GM18519 (cell line): ENCODE results near the gene MYL3.

Experiments
- ATAC-seq: cut with Tn5 transposase; IDR thresholded peaks from one replicate; pipeline ENCODE4 v1.9.1; 2021; ENCODE audit warnings: mild to moderate bottlenecking, moderate library complexity; ENCODE audit not compliant: unreplicated experiment, low FRiP score

Gene MYL3

DNA sequence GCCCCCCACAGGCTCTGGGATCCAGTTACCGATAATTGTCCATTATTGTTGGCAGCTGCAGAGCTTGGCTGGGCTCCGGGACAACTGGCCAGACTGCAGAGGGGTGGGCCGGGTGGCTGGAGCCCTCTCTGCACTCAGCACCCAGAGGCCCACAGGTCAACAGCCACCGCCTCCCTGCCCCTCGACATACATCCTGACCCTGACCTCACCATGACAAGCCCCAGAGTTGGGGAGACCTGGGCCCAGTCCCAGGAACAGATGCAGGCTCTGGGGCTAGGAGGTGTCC lies 36.7 kb upstream of the MYL3 start:
- ATAC-seq: no peak

DNA sequence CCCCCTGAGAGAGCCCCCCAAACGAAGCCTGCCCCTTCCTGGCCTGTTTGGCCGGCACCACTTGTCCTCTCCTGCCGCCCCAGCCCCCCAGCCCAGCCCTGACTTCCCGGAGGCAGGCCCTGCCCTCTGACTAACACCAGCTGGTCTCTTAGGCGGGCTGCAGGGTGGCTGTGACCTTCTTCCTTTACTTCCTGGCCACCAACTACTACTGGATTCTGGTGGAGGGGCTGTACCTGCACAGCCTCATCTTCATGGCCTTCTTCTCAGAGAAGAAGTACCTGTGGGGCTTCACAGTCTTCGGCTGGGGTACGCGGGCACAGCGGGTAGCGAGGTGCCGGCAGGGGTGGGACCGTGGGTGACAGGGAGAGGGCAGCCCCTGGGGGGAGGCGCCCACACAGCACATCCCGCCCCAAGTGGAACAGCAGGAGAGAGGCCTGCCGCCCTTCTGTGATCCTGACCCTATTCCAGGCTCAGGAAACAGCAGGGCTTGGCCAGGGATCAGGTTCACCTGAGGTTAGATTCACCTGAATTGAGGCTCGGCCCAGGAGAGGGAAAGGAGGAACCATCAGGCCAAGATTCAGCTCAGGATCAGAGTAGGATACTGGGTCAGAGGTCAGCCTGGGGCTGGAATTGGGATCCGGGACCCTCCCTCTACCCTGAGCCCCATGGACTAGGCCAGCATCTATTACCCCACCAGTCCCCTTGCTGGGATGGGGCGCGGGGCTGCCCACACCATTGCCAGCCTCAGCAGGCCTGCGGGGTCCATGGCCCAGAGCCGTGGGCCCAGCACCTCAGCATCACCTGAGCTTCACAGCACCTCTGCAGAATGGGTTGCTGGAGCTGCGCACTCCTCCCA lies 36.1 kb upstream of the MYL3 start:
- ATAC-seq: no peak

DNA sequence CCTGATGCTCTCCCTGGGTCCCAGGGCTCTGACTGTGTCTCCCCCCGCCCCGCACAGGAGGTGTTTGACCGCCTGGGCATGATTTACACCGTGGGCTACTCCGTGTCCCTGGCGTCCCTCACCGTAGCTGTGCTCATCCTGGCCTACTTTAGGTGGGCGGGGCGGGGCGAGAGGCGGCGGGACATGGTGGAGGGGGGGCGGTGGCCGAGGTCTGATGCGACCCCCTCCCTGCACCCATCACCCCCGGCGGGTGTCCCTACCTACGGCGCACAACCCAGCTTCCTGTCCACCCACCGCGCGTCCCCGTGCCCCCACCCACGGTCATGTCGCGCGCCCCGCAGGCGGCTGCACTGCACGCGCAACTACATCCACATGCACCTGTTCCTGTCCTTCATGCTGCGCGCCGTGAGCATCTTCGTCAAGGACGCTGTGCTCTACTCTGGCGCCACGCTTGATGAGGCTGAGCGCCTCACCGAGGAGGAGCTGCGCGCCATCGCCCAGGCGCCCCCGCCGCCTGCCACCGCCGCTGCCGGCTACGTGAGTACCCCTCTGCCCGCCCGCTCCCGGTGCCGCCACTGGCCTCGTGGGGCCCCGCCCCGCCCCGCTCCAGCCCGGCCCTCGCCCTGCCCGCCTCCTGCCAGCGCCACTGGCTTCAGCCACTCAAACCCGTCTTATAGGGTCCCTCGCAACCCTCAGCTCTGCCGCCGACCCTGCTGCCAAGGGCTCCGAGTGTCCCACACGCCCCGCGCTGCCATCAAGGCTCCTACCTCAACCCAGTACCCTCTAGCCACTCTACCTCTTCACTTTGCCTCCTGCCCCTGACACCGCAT lies 35.3 kb upstream of the MYL3 start:
- no peak for ATAC-seq

DNA sequence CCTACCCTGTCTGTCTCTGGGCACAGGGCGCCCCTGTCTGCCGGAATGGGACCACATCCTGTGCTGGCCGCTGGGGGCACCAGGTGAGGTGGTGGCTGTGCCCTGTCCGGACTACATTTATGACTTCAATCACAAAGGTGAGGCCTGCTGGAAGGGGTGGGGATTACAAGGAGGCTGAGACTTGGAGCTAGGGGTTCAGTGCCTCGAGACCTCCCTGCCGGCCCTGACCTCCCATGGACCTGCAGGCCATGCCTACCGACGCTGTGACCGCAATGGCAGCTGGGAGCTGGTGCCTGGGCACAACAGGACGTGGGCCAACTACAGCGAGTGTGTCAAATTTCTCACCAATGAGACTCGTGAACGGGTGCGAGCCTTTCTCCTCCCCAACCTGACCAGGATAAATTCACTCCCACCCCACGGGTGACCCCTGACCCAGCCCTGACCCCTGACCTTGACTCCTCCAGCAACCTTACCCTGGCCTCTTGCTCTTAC lies 34.6 kb upstream of the MYL3 start:
- ATAC-seq: no peak

DNA sequence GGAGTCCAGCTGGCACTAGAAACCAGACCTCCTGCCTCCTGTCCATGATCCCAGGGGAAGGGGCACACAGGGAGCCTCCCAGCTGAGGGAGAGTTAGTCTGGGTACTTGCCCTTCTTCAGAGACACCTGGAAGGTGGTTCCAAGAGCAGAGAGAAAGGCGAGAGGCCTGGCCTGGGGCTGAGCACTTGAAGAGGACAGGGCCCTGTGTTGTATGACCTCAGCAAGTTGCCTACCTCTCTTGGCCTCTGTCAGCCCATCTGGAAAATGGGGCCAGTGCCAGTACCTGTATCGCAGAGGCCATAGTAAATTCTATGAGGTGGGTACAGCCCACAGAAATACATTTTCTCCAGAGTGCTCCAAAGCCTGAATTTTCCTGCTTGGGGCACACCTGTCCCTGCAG lies 33.8 kb upstream of the MYL3 start:
- no peak for ATAC-seq

DNA sequence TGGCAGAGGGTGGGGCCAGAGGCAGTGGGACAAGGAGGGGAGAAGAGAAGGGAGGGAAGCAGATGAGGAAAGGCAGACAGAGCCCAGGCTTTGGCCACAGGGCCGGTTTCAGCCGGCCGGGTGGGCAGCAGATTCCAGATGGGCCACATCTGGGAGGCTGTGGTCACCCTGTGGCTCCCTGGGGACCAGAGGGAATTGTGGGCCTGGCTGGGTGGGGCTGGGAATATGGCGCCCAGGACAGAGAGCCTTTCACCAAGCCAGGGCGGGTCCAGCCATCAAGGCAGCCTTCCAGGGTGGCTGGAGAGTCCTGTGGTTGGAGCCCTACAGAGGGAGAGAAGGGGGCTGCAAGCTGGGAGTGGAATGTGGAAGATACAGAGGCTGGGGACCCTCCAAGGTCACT lies 33.1 kb upstream of the MYL3 start:
- no peak for ATAC-seq

DNA sequence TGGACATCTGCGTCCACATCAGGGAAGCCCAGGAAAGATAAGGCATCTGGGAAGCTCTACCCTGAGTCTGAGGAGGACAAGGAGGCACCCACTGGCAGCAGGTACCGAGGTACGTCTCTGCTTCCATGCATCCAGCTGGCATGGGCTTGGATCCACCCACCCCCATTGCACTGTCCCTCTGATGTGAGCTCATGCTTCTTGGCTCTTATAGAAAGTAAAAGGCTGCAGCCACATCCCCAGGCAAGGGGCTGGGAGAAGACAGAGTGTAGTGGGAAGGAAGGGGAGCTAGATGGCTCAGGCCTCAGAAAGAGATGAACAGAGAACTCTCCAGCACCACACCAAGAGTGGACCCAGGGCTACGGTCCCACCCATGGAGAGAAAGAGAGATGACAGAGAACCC lies 32.5 kb upstream of the MYL3 start:
- ATAC-seq: no peak

DNA sequence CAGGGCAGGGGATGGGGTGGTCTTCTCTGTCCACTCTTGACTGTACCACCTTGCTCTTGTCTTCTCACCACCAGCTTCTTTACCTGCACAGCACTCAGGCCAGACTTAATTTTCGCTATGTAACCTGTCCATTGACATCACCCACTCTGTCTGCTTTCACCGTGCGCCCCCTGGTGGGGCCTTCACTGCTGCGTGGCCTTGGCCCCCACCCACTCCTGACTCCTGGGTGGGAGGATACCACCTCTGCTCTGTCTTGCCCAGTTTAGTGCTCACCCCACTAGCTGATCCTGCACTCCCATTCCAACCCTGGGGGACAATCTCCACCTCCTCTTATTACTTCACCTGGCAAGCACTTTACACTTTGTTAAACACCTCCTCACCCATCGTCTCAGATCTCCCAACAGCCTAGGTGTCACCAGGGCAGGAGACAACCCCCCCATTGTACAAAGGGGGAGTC lies 32.0 kb upstream of the MYL3 start:
- no peak for ATAC-seq

DNA sequence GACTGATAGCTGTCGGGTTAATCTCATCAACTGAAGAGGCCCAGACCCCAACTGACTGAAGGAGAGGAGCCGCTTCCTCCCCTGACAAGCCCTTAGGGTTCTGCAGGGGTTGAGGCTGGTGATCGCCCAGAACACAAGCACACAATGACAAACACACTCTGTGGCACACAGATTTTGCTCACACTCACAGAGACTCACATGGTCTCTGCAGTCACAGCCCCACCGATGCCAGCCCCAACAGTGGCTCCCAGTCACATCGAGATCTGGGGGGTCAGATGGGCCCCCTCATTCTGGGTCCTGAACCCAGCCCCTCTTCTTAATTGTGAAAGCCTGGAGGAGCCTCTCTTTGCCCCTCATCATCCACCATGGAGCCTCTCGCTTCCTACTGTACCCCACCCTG lies 31.0 kb upstream of the MYL3 start:
- ATAC-seq: no peak

DNA sequence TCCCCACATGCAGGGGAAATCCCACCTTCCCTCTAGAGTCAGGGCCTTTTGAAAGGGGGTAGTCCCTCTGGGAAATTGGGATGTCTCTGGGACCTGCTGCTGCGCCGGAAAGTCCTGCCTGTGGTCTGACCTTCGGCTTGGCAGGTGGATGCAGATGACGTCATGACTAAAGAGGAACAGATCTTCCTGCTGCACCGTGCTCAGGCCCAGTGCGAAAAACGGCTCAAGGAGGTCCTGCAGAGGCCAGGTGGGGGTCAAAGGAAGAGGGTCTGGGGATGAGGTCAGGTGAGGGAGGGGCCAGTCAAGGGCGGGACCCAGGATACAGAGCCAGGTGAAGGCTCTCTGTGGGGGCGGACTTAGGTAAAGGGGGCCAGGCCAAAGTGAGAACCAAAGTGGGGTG lies 30.5 kb upstream of the MYL3 start:
- ATAC-seq: no peak

DNA sequence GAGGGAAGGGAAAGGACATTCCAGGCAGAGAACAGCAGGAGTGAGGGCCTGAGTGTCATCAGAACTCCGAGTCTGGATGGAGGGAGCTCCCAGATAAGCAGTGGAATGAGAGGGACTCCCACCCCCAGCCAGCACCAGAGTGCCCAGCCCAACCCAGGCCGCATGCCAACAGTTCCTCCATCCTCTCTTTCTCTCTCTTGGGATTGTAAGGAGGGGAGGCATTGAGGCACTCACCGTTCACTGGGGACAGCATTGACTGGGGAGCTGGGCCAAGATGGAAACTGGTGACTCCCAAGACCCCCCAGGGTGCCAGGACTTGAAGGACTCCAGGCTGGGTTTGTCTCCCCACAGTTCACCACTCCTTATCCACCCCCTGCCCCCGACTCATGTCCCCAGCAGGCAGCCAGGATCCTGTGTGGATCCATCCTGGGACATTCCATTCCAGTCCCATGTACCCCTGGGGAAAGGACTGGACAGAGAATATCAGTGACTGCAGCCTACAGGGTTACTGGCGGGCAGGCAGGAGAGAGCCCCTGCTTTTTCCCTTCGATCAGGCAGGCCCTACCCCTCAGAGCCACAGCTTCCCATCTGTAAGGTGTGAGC lies 30.0 kb upstream of the MYL3 start:
- ATAC-seq: no peak

DNA sequence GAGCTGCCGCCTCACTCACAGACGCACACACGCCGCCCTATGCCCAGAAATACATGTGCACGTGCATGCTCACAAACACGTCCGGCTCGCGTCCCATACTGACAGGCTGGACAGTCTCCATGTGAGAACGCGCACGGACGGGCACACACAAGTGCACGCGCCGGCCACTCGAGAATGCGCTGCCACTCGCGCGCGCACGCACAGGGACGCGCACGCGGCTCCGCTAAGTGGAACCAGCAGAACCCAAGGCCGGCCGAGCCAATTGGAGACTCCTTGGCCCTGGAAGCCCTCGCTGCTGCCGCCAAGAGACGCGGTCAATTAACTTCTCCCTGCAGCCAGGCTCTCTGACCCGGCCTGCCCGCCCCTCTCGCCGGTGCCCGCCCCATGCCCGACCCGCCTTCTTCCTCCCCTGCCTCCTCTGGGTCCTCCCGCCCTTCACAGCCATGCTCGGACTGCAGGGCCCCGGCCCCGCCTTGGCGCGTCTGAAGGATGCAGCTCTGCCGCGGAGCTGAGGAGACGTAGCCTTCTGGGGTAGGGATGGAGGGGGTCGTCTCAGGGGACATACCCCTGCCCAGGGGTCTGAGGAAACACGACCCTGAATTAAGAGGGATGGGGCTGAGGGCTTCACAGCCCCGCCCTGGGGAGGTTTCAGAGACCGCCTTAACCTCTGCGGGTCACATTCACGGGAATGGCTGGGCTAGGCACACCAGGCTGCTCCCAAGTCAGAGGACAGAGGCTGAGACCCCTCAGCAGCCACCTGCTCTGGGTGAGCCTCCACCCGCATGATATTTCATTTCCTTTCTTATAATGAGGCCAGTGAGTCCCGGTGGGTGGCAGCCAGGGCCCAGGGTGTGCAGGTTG lies 29.3 kb upstream of the MYL3 start:
- no peak for ATAC-seq

DNA sequence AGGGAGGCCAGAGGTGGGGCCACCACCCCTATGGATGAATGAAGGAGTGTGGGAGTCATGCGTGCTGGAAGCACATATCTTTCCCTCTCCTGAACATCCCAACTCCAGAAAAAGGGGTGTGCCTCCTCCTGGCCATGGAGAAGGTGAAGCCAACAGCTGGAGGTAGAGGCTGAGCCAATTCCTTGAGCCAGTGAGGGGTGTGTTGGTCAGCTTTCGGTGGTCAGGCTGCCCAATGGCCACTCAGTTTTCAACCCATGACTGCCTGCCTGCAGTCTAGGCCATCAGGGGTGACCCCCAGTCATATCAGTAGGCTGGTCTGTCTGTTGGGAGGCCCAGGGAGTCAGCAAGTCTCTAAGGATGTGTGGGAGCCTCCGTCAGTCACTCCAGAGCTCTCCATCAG lies 27.9 kb upstream of the MYL3 start:
- no peak for ATAC-seq

DNA sequence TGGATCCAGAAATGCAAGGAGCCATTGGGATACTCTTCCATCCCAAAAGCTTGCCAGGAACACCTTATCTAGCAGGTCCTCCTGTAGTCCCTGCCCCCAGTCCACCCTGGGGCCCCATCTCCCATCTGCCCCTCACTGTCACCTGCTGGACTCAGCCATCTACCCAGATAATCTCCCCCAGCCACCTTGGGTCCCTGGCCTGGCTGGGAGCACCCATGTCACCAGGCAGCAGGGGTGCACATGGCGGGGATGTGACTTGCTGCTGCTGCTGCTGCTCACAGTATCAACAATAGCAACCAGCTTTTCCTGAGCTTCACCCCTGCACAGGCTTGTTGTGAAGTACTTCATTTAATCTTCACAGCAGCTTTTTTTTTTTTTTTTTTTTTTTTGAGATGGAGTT lies 26.9 kb upstream of the MYL3 start:
- ATAC-seq: no peak

DNA sequence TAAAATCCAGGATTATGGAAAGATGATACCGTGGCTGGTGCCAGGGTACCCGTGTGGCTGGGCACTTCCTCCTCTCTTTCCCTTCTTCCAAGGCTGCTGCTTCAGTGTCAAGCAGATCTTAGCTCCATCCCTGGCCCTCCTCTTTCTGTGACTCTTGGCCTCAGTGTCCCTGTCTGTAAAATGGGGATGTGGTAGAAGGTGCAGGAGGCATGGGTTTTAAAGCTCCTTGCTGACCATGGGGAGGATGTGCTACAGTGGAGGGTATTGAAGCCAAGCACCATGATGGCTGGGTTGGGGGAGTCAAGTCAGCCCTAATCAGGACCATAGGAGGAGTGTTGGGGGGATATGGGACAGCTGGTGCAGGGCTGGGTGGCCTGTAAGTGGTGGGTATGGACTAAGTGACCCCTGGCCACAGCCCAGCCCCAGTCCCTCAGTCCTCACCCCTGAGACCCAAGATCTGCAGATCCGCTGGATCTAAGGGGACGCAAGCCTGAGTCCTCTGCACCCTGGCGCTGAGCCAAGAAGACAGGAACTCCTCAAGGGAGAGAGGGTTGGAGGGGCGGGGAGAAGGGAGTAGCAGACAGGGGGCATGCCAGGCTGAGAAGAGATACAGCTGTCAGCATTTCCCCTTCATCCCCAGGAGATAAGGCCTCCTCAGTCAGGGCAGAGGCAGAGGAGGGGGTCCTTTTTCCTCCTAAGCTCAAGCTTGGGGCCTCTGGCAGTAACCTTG lies 26.3 kb upstream of the MYL3 start:
- no peak for ATAC-seq

DNA sequence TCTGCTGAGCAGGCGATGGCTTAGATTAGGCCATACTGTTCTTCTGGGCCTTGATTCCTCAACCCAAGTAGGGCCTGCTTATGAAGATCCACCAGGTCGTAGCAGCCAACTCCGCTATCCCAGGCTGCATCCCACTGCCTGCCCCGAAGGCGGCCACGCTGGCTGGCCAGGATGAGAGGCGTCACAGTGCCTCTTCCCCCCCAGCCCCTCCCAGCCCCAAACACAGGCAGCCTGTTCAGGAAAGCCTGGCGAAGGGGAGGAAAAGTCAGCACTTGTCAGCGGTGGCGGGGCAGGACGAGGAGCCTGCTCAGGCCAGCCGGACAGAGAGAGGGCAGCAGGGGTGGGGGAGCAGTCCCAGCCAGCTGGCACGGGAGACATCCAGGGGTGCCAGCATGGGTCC lies 25.5 kb upstream of the MYL3 start:
- no peak for ATAC-seq

DNA sequence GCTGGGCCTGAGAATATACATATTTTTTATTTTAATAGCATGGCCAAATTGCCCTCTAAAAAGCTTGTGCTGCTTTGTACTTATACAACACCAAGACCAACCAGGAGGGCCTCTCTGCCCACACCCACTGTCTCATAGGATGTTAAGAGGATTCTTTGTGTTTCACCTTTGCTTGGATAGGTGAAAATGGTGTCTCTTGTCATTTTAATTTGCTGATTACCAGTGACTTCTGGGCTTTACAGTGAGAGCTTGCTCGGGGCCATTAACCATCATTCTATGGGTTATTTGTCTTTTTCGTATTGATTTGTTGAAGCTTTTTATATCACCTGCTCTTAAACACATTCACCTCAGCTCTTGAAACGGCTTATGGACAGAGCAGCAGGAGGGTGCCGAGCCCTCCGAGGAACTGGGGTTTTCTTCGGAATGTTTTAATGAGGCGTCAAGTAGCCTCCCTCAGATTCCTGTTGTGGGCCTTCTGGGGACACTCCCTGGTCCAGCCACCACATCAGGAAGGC lies 24.8 kb upstream of the MYL3 start:
- no peak for ATAC-seq

DNA sequence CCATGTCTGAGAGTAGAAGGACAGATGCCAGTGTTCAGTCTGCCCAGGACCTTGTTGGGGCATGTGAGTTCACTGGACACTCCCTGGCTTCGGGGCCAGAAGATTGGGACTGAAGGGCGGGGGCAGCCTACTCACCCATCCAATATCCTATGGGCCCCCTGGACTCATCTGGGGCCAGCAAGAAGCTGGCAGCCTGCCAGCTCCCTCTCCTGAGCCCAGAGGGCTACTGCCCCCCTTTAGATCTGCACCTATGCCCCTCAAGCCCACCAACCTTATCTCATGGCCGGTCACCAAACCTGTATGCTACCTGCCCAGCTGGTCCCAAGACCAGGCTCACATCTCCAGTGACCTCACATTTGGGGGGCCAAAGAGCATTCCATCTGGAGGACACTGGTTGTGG lies 22.4 kb upstream of the MYL3 start:
- no peak for ATAC-seq

DNA sequence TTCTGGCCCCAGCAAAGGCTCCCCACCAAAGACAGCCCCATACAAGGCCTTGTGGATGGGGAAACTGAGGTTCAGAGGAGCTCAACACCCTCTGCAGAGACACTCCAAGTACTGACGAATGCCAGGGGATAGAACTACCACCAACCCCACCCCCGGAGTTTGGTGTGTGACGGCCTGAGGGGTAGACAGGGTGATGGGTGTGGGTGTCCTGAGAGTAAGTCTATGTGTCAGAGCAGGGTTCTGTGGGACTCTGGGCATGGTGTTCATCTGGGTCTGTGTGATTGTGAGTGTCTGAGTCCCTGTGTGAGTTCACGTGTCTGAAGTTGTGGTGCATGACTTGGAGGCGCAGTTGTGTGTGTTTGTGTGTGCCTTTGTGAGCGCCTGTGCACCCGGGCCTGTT lies 21.7 kb upstream of the MYL3 start:
- ATAC-seq: no peak

DNA sequence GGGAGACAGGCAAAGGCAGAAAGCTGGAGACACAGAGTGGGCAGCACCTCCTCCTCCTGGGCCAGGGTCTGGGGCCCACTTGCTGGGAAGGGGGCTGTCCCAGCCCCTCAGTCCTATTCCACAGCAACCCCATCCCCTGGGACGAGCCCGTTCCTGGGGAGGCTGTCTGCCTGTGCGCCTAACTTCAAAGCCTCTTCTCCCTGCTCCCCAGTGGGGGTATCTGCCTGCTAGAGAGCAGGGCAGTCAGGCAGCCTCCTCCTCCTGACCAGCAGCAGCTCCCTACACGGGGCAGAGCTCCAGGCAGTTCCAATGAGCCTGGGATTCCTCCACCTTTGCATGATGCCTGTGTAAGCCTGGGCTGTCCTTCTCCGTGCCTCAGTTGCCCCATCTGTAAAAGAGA lies 21.2 kb upstream of the MYL3 start:
- ATAC-seq: no peak
